Esophagus muscularis mucosa (tissue), 4 donors: ENCODE measurements around the gene FXR2. TPM values are rescaled to one million over a fixed set of nuclear protein-coding genes. Genes with fewer than 3 reads are reported as not detected.

Source experiments
- DNase-seq: peaks from one replicate; pipeline ENCODE4 v3.0.0-alpha.2; 2017; ENCODE audit errors: extremely low spot score
- H3K27ac ChIP-seq, 4 donors: fragments of 200-600 bp; sonication (generic); replicated peaks in 1 of 4; 1 replicate in 3 of 4; 2 replicates in 1 of 4; pipeline ENCODE4 v1.5.1; 2016 to 2019; ENCODE audit warnings: mild to moderate bottlenecking in 1 of 4
- H3K27me3 ChIP-seq, 4 donors: fragments of 200-600 bp; sonication (generic); one replicate each; pipeline versions ENCODE4 v1.5.1 to v1.6.0; 2016 to 2019
- H3K36me3 ChIP-seq, 4 donors: fragments of 200-600 bp; sonication (generic); one replicate each; pipeline ENCODE4 v1.5.1; 2016 to 2019
- H3K4me1 ChIP-seq, 4 donors: fragments of 200-600 bp; sonication (generic); one replicate each; pipeline ENCODE4 v1.5.1; 2016 to 2019
- H3K4me3 ChIP-seq, 4 donors: fragments of 200-600 bp; sonication (generic); 1 replicate in 2 of 4; 2 replicates in 2 of 4; pipeline ENCODE4 v1.5.1; 2016 to 2019; ENCODE audit warnings: mild to moderate bottlenecking in 4 of 4, moderate library complexity in 1 of 4
- H3K9me3 ChIP-seq, 4 donors: fragments of 200-600 bp; sonication (generic); 1 replicate in 3 of 4; 2 replicates in 1 of 4; pipeline ENCODE4 v1.5.1; 2016 to 2019
- CTCF ChIP-seq, 3 experiments: fragments of 200-600 bp in 2 of 3; fragments of 450-650 bp in 1 of 3; sonication (generic) in 2 of 3; IDR thresholded peaks; one replicate each; pipeline ENCODE4 v1.5.1; 2017 to 2019; ENCODE audit warnings: antibody characterized with exemption in 3 of 3, mild to moderate bottlenecking in 2 of 3, moderate library complexity in 1 of 3
- EP300 ChIP-seq: sonication (generic); formaldehyde crosslinking; IDR thresholded peaks from one replicate; pipeline ENCODE4 v1.6.1; 2017; ENCODE audit warnings: antibody characterized with exemption
- POLR2A ChIP-seq: fragments of 450-650 bp; IDR thresholded peaks from one replicate; pipeline ENCODE4 v1.6.1; 2017; ENCODE audit warnings: antibody characterized with exemption, moderate library complexity, mild to moderate bottlenecking, low read depth
- POLR2AphosphoS5 ChIP-seq, 2 donors: sonication (generic); formaldehyde crosslinking; IDR thresholded peaks; one replicate each; pipeline ENCODE4 v1.6.1; 2017; ENCODE audit warnings: antibody characterized with exemption in 2 of 2
- WGBS: methylation state at CpG from one replicate; pipeline ENCODE4 v1.1.5; 2018; 5-methylcytosine and 5-hydroxymethylcytosine counted together
- intact Hi-C: fragments of 100-400 bp; cut with DNase I; formaldehyde crosslinking; loops from one replicate; pipeline ENCODE4 v1.15.1; 2023
- small RNA-seq, 3 donors: library from RNA; depleted of rRNA; stranded (forward); fragments of <200 nt; gene quantifications; one replicate each; pipeline ENCODE3, GENCODE V24; 2016
- total RNA-seq, 4 donors: library from RNA; depleted of rRNA; stranded (reverse); fragments of >200 nt; gene quantifications; one replicate each; pipeline versions ENCODE4 v1.1.0 to v1.2.1, GENCODE V29; 2016

Gene FXR2
- total RNA-seq, 4 donors from 2014 or later: 38.2 to 65.8 (median 50.2) TPM

- no peak for DNase-seq
- H3K27ac ChIP-seq: peak overlapping the region; percentile 93 to 96 (median 94)
- H3K27me3 ChIP-seq: no peaks in the 10 kb centered on the region
- no peak for TF ChIP-seq CTCF (IDR thresholded peaks at IDR 0.05)
- TF ChIP-seq POLR2AphosphoS5 (IDR thresholded peaks at IDR 0.05): no peak
- no peak for TF ChIP-seq POLR2A
- TF ChIP-seq EP300: no peak
- H3K9me3 ChIP-seq: no peaks in the 10 kb centered on the region
- H3K4me3 ChIP-seq: peak overlapping the region; percentile 81 to 93 (median 82)
- intact Hi-C loops: loop anchor here (10.0 kb wide), 1 partner anchor 295 kb away; the partner anchor contains the start of genes CTDNEP1 and ELP5
- peaks cover 3 to 27% (median 17%) of the 10 kb centered on the region in 4 donors for H3K36me3 ChIP-seq
- H3K4me1 ChIP-seq: peaks cover 25 to 35% (median 28%) of the 10 kb centered on the region in 4 donors
- WGBS: 25% methylated on average over 13 of the region's 20 CpGs
These were observed 65.2 kb downstream of the FXR2 start for GRCh38 chr17:7549401-7550055.

DNA sequence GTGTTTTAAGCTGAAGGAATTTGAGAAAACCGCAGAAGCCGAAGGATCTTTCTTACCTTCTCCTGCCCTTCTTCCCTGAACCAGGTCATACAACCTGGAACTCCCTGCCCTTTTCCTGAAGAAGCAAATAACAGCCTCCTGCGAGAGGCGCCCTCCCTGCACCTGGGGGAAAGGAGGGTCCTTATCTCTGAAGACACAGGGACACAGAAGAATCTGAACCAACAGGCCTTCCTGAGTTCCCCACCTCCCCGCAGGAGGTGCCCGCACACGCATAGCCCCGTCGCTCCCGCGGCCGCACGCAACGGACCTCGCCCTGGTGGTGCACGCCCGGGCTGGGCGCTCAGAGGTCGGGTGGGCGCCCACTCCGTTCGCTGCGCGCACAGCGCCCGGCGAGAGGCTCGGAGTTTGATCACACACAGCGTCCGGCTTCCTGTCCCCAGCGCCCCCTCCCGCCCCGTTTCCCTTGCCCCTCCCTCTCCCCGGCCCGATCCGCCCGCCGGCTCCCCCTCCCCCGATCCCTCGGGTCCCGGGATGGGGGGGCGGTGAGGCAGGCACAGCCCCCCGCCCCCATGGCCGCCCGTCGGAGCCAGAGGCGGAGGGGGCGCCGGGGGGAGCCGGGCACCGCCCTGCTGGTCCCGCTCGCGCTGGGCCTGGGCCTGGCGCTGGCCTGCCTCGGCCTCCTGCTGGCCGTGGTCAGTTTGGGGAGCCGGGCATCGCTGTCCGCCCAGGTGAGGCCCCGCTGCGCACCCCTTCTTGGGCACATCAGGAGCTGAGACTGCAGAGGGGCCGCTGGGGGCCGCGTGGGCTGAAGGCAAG, 65.9 kb downstream of the FXR2 start, which contains the start of gene TNFSF12:
TSS of gene TNFSF12 (plus strand) at position 474 of the 816 bp plus-strand sequence. CDS start at position 570, 96 bp downstream.
- H3K4me3 ChIP-seq: peak within 1 kb of the TSS; percentile 81 to 93 (median 82)
- WGBS: 5% methylated on average over 12 of the region's 65 CpGs
- peak within 1 kb of the TSS; percentile 93 to 96 (median 94) for H3K27ac ChIP-seq
- peaks cover 25 to 36% (median 28%) of the 10 kb centered on the region in 4 donors for H3K4me1 ChIP-seq
- peak in 2 of 3 experiments; percentile 22 to 37 for TF ChIP-seq CTCF (IDR thresholded peaks at IDR 0.05)
- TF ChIP-seq EP300: no peak
- TF ChIP-seq POLR2A: no peak
- TF ChIP-seq POLR2AphosphoS5 (IDR thresholded peaks at IDR 0.05): peak in 1 of 2 donors; percentile 69
- intact Hi-C loops: no loop called here
- H3K9me3 ChIP-seq: no peaks in the 10 kb centered on the region
- DNase-seq: no peak
- no peaks in the 10 kb centered on the region for H3K27me3 ChIP-seq
- H3K36me3 ChIP-seq: peaks cover 3 to 24% (median 14%) of the 10 kb centered on the region in 4 donors

GRCh38 chr17:7544911-7545310, 69.8 kb downstream of the FXR2 start:
- Histone ChIP-seq H3K9me3 (no peaks in the 10 kb centered on the region), H3K4me3 (no peak overlapping the region), H3K27ac (peak overlapping the region in 1 of 4 donors; percentile 1), H3K36me3 (no peaks in the 10 kb centered on the region), H3K4me1 (peaks cover 20 to 28% (median 21%) of the 10 kb centered on the region in 4 donors), H3K27me3 (no peaks in the 10 kb centered on the region)
- intact Hi-C loops: no loop called here
- 73% methylated on average over 6 of the region's 6 CpGs for WGBS
- TF ChIP-seq CTCF (IDR thresholded peaks at IDR 0.05) (no peak), POLR2A (no peak), POLR2AphosphoS5 (IDR thresholded peaks at IDR 0.05) (no peak), EP300 (no peak)
- DNase-seq: no peak

Small RNA genes lying within 50 kb of the gene (small RNA-seq; reads per million reads assigned to genes)
- gene CD68 (0 reads per million in 3 donors), gene SNORA48 (0 reads per million in 3 donors), gene SNORD10 (0 reads per million in 3 donors)

Other genes starting within 250 kb of the FXR2 start
- gene TNK1, start 233.8 kb downstream of the FXR2 start, total RNA-seq: 1 to 10 TPM; 2.9 to 7.5 (median 5.6) TPM
- gene PLSCR3, start 220.4 kb downstream of the FXR2 start, total RNA-seq: 10 to 100 TPM; 17.7 to 39.9 (median 24.3) TPM
- gene TMEM256, start 210.8 kb downstream of the FXR2 start, total RNA-seq: 100 to 1,000 TPM in 1 of 4 donors, 10 to 100 TPM in 3; 59.6 to 121 (median 74.7) TPM
- 10 to 100 TPM; 12.0 to 30.2 (median 19.0) TPM for gene NLGN2, start 207.1 kb downstream of the FXR2 start, total RNA-seq
- gene SPEM1, start 194.6 kb downstream of the FXR2 start, total RNA-seq: not detected
- gene SPEM2, start 189.3 kb downstream of the FXR2 start, total RNA-seq: not detected
- gene SPEM3, start 186.0 kb downstream of the FXR2 start, total RNA-seq: not detected
- 1 to 10 TPM; 1.2 to 6.1 (median 3.5) TPM for gene TMEM102, start 179.5 kb downstream of the FXR2 start, total RNA-seq
- 1 to 10 TPM in 2 of 4 donors, under 1 TPM in 1, not detected in 1; 0.50 to 1.9 (median 1.3) TPM for gene FGF11, start 175.4 kb downstream of the FXR2 start, total RNA-seq
- gene CHRNB1, start 169.8 kb downstream of the FXR2 start, total RNA-seq: 10 to 100 TPM in 1 of 4 donors, 1 to 10 TPM in 3; 5.0 to 12.8 (median 8.1) TPM
- 100 to 1,000 TPM in 2 of 4 donors, 10 to 100 TPM in 2; 57.5 to 113 (median 87.7) TPM for gene ZBTB4, start 135.3 kb downstream of the FXR2 start, total RNA-seq
- gene SLC35G6, start 133.5 kb downstream of the FXR2 start, total RNA-seq: not detected
- gene POLR2A, start 130.5 kb downstream of the FXR2 start, total RNA-seq: 10 to 100 TPM; 29.5 to 66.4 (median 46.9) TPM
- gene TNFSF12, start 65.8 kb downstream of the FXR2 start, total RNA-seq: 100 to 1,000 TPM; 102 to 136 (median 122) TPM
- gene TNFSF13, start 56.1 kb downstream of the FXR2 start, total RNA-seq: 10 to 100 TPM; 13.4 to 25.8 (median 22.4) TPM
- 10 to 100 TPM; 54.0 to 79.1 (median 72.4) TPM for gene SENP3, start 53.0 kb downstream of the FXR2 start, total RNA-seq
- 10 to 100 TPM; 34.5 to 70.7 (median 44.7) TPM for gene CD68, start 35.3 kb downstream of the FXR2 start, total RNA-seq
- gene MPDU1, start 31.0 kb downstream of the FXR2 start, total RNA-seq: 10 to 100 TPM; 26.0 to 50.4 (median 31.5) TPM
- gene SOX15, start 24.8 kb downstream of the FXR2 start, total RNA-seq: 10 to 100 TPM in 2 of 4 donors, 1 to 10 TPM in 2; 2.9 to 14.6 (median 10.9) TPM
- 10 to 100 TPM; 54.0 to 71.4 (median 64.2) TPM for gene SAT2, start 12.9 kb upstream of the FXR2 start, total RNA-seq
- under 1 TPM in 1 of 4 donors, not detected in 3; 0.83 TPM for gene SHBG, start 15.2 kb upstream of the FXR2 start, total RNA-seq
- 1 to 10 TPM; 1.6 to 2.9 (median 2.2) TPM for gene ATP1B2, start 36.0 kb upstream of the FXR2 start, total RNA-seq
- 10 to 100 TPM; 14.9 to 18.3 (median 16.1) TPM for gene TP53, start 72.6 kb upstream of the FXR2 start, total RNA-seq
- 1 to 10 TPM; 3.3 to 6.4 (median 3.8) TPM for gene WRAP53, start 73.6 kb upstream of the FXR2 start, total RNA-seq
- gene EFNB3, start 90.3 kb upstream of the FXR2 start, total RNA-seq: under 1 TPM; 0.17 to 0.42 (median 0.33) TPM
- gene DNAH2, start 102.8 kb upstream of the FXR2 start, total RNA-seq: under 1 TPM; under 0.01 to 0.17 (median 0.06) TPM
- gene KDM6B, start 219.3 kb upstream of the FXR2 start, total RNA-seq: 100 to 1,000 TPM in 1 of 4 donors, 10 to 100 TPM in 3; 10.8 to 101 (median 15.1) TPM
- gene TMEM88, start 240.2 kb upstream of the FXR2 start, total RNA-seq: 10 to 100 TPM; 13.3 to 45.9 (median 42.5) TPM
- 100 to 1,000 TPM in 2 of 4 donors, 10 to 100 TPM in 2; 61.4 to 110 (median 102) TPM for gene NAA38, start 242.7 kb upstream of the FXR2 start, total RNA-seq
- gene CYB5D1, start 243.1 kb upstream of the FXR2 start, total RNA-seq: 10 to 100 TPM; 11.6 to 14.9 (median 12.0) TPM